ENCODE results near the gene CACNA2D3.

GRCh38 chr3:54169524-54169923 is 47.2 kb downstream of the CACNA2D3 start:
- no peak for TF ChIP-seq CTCF (IDR thresholded peaks at IDR 0.05; ENCODE audit: insufficient read depth, low read length, poor library complexity, severe bottlenecking)
- TF ChIP-seq EZH2phosphoT487 (conservative IDR thresholded peaks at IDR 0.05; ENCODE audit: low read length), result no peak

All from SU-DHL-6 (cell line).